GM18505 (cell line): ENCODE results near the gene DOK5.

Experiments used
- ATAC-seq: cut with Tn5 transposase; IDR thresholded peaks from one replicate; pipeline ENCODE4 v1.9.1; 2021; ENCODE audit not compliant: unreplicated experiment
- POLR2A ChIP-seq: IDR thresholded peaks from 4 replicates; pipeline ENCODE4 v1.6.1; 2011; ENCODE audit warnings: borderline replicate concordance; ENCODE audit not compliant: insufficient read depth, insufficient read length; ENCODE audit errors: extremely low read depth

Gene DOK5

GRCh38 chr20:54585217-54585616, 109.8 kb downstream of the DOK5 start:
- no peak for ATAC-seq
- TF ChIP-seq POLR2A, result no peak

- no peak for ATAC-seq
- no peak for TF ChIP-seq POLR2A
Observed at GRCh38 chr20:54587408-54587807, 112.0 kb downstream of the DOK5 start.

GRCh38 chr20:54589402-54590030, 114.1 kb downstream of the DOK5 start:
- ATAC-seq, result no peak
- no peak for TF ChIP-seq POLR2A

- no peak for ATAC-seq
Observed at GRCh38 chr20:54590856-54591255, 115.5 kb downstream of the DOK5 start.

GRCh38 chr20:54596651-54597050, 121.3 kb downstream of the DOK5 start:
- no peak for ATAC-seq
- no peak for TF ChIP-seq POLR2A

More at GRCh38 chr20:54590856-54591255, 115.5 kb downstream of the DOK5 start:
- TF ChIP-seq POLR2A, result no peak

- no peak for TF ChIP-seq POLR2A
- no peak for ATAC-seq
Observed at GRCh38 chr20:54598352-54598751, 123.0 kb downstream of the DOK5 start.

- TF ChIP-seq POLR2A, result no peak
- no peak for ATAC-seq
Observed at GRCh38 chr20:54600634-54601033, 125.2 kb downstream of the DOK5 start.

GRCh38 chr20:54601831-54602515, 126.6 kb downstream of the DOK5 start:
- ATAC-seq, result no peak
- no peak for TF ChIP-seq POLR2A

- no peak for ATAC-seq
- no peak for TF ChIP-seq POLR2A
Observed at GRCh38 chr20:54605319-54605718, 129.9 kb downstream of the DOK5 start.

GRCh38 chr20:54606380-54606779, 131.0 kb downstream of the DOK5 start:
- no peak for TF ChIP-seq POLR2A
- no peak for ATAC-seq

- ATAC-seq, result no peak
- TF ChIP-seq POLR2A, result no peak
Observed at GRCh38 chr20:54608039-54608745, 132.8 kb downstream of the DOK5 start.

GRCh38 chr20:54608943-54609342, 133.6 kb downstream of the DOK5 start:
- TF ChIP-seq POLR2A, result no peak
- no peak for ATAC-seq

- no peak for ATAC-seq
- TF ChIP-seq POLR2A, result no peak
Observed at GRCh38 chr20:54611708-54612412, 136.5 kb downstream of the DOK5 start.

GRCh38 chr20:54618412-54618811, 143.0 kb downstream of the DOK5 start:
- ATAC-seq, result no peak
- TF ChIP-seq POLR2A, result no peak

- ATAC-seq, result no peak
- TF ChIP-seq POLR2A, result no peak
Observed at GRCh38 chr20:54619181-54619580, 143.8 kb downstream of the DOK5 start.
